K562 (cell line): ENCODE measurements around the gene AMIGO3. TPM values are rescaled to one million over a fixed set of nuclear protein-coding genes. Genes with fewer than 3 reads are reported as not detected.
"Not testable (repeated sequence)": the region's sequence is repeated elsewhere in the genome, so short reads cannot be mapped to it uniquely, and the experiment has no call there.

Source experiments
- ATAC-seq: fragments of 200-7000 bp; cut with Tn5 transposase; 3 replicates; pipeline ENCODE4 v1.9.1; 2020; ENCODE audit warnings: moderate library complexity
- BruUV-seq: library from RNA; stranded (reverse); fragments of 400-500 nt; replicated peaks from 2 replicates; lab custom pipeline; 2021; lab: Mats Ljungman, UMichigan
- CTCF ChIA-PET: fragments of 300-600 bp; formaldehyde crosslinking; extraction: SDS; loops from one replicate; lab custom pipeline; 2021; ENCODE audit warnings: low intra/inter-chr PET ratio; lab: Yijun Ruan, JAX
- POLR2A ChIA-PET: fragments of 300-600, 350-650 bp; sonication (Branson Sonifier 250); formaldehyde crosslinking; extraction: SDS; loops from one replicate; lab custom pipeline; 2021; ENCODE audit warnings: antibody characterized with exemption, inconsistent platforms; lab: Yijun Ruan, JAX
- DNase-seq, 4 experiments: peaks; one replicate each; pipeline versions ENCODE4 v3.0.0 to v3.0.0-alpha.2; 2011 to 2018; ENCODE audit warnings: low spot score in 3 of 4, mixed read lengths in 3 of 4; ENCODE audit errors: extremely low read depth in 1 of 4
- FAIRE-seq: peaks from 2 replicates; lab custom pipeline; 2011; peaks lifted over from hg19 to GRCh38; lab: Jason Lieb, UNC
- H2AFZ ChIP-seq: 2 replicates; pipeline ENCODE4 v1.6.0; 2011; ENCODE audit warnings: low read depth, low read length, control low read depth, inconsistent platforms
- H3K27ac ChIP-seq: fragments of 200-600 bp; 3 replicates; pipeline ENCODE4 v1.8.0; 2011; ENCODE audit warnings: low read depth, mild to moderate bottlenecking, control low read depth, inconsistent platforms, low read length, moderate library complexity, mixed read lengths; ENCODE audit errors: extremely low read depth
- H3K27me3 ChIP-seq, 2 experiments: fragments of 300-600 bp in 1 of 2; 2 replicates in 1 of 2; 3 replicates in 1 of 2; pipeline versions ENCODE4 v1.6.0 to v1.8.0; 2011; ENCODE audit warnings: inconsistent platforms in 2 of 2, low read length in 2 of 2, mild to moderate bottlenecking in 1 of 2, mixed read lengths in 1 of 2, moderate library complexity in 1 of 2; ENCODE audit not compliant: control insufficient read depth in 2 of 2, insufficient read depth in 2 of 2
- H3K36me3 ChIP-seq: fragments of 300-600 bp; 3 replicates; pipeline ENCODE4 v1.8.0; 2011; ENCODE audit warnings: mild to moderate bottlenecking, low read length, inconsistent platforms; ENCODE audit not compliant: control insufficient read depth, insufficient read depth
- H3K4me1 ChIP-seq, 2 experiments: fragments of 200-600 bp in 1 of 2; replicated peaks in 1 of 2; 2 replicates in 1 of 2; 3 replicates in 1 of 2; pipeline versions ENCODE4 v1.5.1 to v1.8.0; 2011; ENCODE audit warnings: inconsistent platforms in 2 of 2, low read length in 2 of 2, mild to moderate bottlenecking in 1 of 2, mixed read lengths in 1 of 2, moderate library complexity in 1 of 2; ENCODE audit not compliant: control insufficient read depth in 2 of 2, insufficient read depth in 2 of 2
- H3K4me2 ChIP-seq: 2 replicates; pipeline ENCODE4 v1.6.1; 2011; ENCODE audit warnings: low read length, control low read depth, inconsistent platforms, mixed read lengths; ENCODE audit not compliant: insufficient read depth
- H3K4me3 ChIP-seq: fragments of 200-600 bp; sonication (generic), shearing (Covaris generic); 2 replicates; pipeline ENCODE4 v1.5.1; 2016; ENCODE audit warnings: control low read depth, inconsistent platforms
- H3K79me2 ChIP-seq: fragments of 200-600 bp; 3 replicates; pipeline ENCODE4 v1.8.0; 2011; ENCODE audit warnings: low read length, inconsistent platforms; ENCODE audit not compliant: control insufficient read depth, insufficient read depth
- H3K9ac ChIP-seq, 2 experiments: 2 replicates each; pipeline versions ENCODE4 v1.6.0 to v1.6.1; 2011; ENCODE audit warnings: low read depth in 2 of 2, low read length in 2 of 2, control low read depth in 1 of 2, inconsistent platforms in 1 of 2, mild to moderate bottlenecking in 1 of 2, mixed read lengths in 1 of 2; ENCODE audit not compliant: insufficient read depth in 1 of 2
- H3K9me1 ChIP-seq: one replicate; pipeline ENCODE4 v1.6.0; 2011; ENCODE audit warnings: inconsistent platforms, mild to moderate bottlenecking, low read length, moderate library complexity; ENCODE audit not compliant: control insufficient read depth, insufficient read depth
- H3K9me3 ChIP-seq: replicated peaks from 2 replicates; pipeline ENCODE4 v1.5.1; 2011; ENCODE audit warnings: low read depth, low read length, inconsistent platforms; ENCODE audit not compliant: control insufficient read depth, insufficient read depth
- H4K20me1 ChIP-seq: replicated peaks from 2 replicates; pipeline ENCODE4 v1.6.1; 2011; ENCODE audit warnings: low read length, inconsistent platforms, mixed read lengths; ENCODE audit not compliant: control insufficient read depth, insufficient read depth
- BRF1 ChIP-seq: IDR thresholded peaks from 3 replicates; pipeline ENCODE4 v1.6.1; 2011; ENCODE audit warnings: borderline replicate concordance, mild to moderate bottlenecking; ENCODE audit not compliant: insufficient read length; ENCODE audit errors: extremely low read depth
- CHCHD3 ChIP-seq: fragments of 250-450 bp; sonication (Bioruptor Pico); IDR thresholded peaks from 2 replicates; pipeline ENCODE4 v2.1.2; 2022; ENCODE audit warnings: mild to moderate bottlenecking
- ETV6 ChIP-seq, 3 experiments: fragments of 150-350 bp in 1 of 3; sonication (generic) in 1 of 3; formaldehyde crosslinking in 1 of 3; IDR thresholded peaks; 2 replicates each; pipeline versions ENCODE4 v1.6.1 to v1.8.0; 2014 to 2022; ENCODE audit warnings: borderline replicate concordance in 2 of 3, low read depth in 2 of 3, antibody characterized with exemption in 1 of 3, low read length in 1 of 3, mild to moderate bottlenecking in 1 of 3, missing genetic modification reagents in 1 of 3
- HDAC2 ChIP-seq: fragments of 450-650 bp; IDR thresholded peaks from 2 replicates; pipeline ENCODE4 v1.6.1; 2016; ENCODE audit warnings: mild to moderate bottlenecking
- HNRNPLL ChIP-seq: fragments of 200-400 bp; formaldehyde crosslinking; IDR thresholded peaks from 2 replicates; pipeline ENCODE4 v1.6.1; 2017; ENCODE audit warnings: low read length, low read depth, mild to moderate bottlenecking; ENCODE audit not compliant: poor library complexity, severe bottlenecking
- POLR3G ChIP-seq: IDR thresholded peaks from 2 replicates; pipeline ENCODE4 v1.6.1; 2011; ENCODE audit not compliant: insufficient read length, insufficient replicate concordance; ENCODE audit errors: extremely low read depth
- ZNF263 ChIP-seq: sonication (generic); formaldehyde crosslinking; IDR thresholded peaks from 2 replicates; pipeline ENCODE4 v1.8.0; 2022; ENCODE audit warnings: mild to moderate bottlenecking, missing genetic modification reagents, borderline replicate concordance
- WGBS: fragments of 100-300 bp; shearing (Covaris generic); methylation state at CpG from one replicate; pipeline ENCODE4 v1.1.6; 2016; ENCODE audit warnings: low coverage, mixed read lengths; ENCODE audit not compliant: insufficient coverage; ENCODE audit errors: missing lambda C conversion rate; 5-methylcytosine and 5-hydroxymethylcytosine counted together
- in situ Hi-C: fragments of 300-500 bp; cut with MboI; formaldehyde crosslinking; loops from 4 replicates; pipeline ENCODE4 v1.15.0; 2018; ENCODE audit warnings: inconsistent platforms, mixed read lengths
- intact Hi-C: fragments of 100-400 bp; cut with micrococcal nuclease; formaldehyde crosslinking; loops from 2 replicates; pipeline ENCODE4 v1.14.2; 2022
- polyA plus RNA-seq, 8 experiments: library from polyadenylated mRNA; depleted of rRNA in 4 of 8; stranded (reverse) in 5 of 8; unstranded in 3 of 8; fragments of >200 nt; fragmentation: Nextera tagmentation in 2 of 8; fragmentation: Illumina TruSeq in 1 of 8; extraction: Ambion mirVana in 2 of 8; extraction: Trizol in 1 of 8; gene quantifications; 2 replicates each; pipeline versions ENCODE4 v1.2.1 to v1.2.3, GENCODE V29; 2011 to 2014; ENCODE audit warnings: inconsistent platforms in 1 of 8, missing spikeins in 1 of 8
- total RNA-seq, 7 experiments: library from RNA; depleted of rRNA in 6 of 7; stranded (reverse); fragments of >200 nt in 6 of 7; fragmentation: Illumina TruSeq in 2 of 7; extraction: Trizol in 2 of 7; gene quantifications; 2 replicates each; pipeline versions ENCODE4 v1.2.1 to v1.2.3, GENCODE V29; 2011 to 2021; ENCODE audit warnings: low replicate concordance in 1 of 7
- TF ChIP-seq, protein P1 (sequence below): IDR thresholded peaks from 2 replicates; pipeline ENCODE4 v1.6.1; 2014; ENCODE audit warnings: antibody characterized with exemption
- TF ChIP-seq, protein P2 (sequence below), 2 experiments: fragments of 450-650 bp; conservative IDR thresholded peaks; 2 replicates each; pipeline ENCODE4 v1.6.1; 2017; ENCODE audit warnings: mild to moderate bottlenecking in 2 of 2, moderate library complexity in 2 of 2

AMIGO3 gene
- total and polyA plus RNA-seq, 9 of the 15 experiments (the other 6 are each of a cell fraction or from before 2014, with no cell fraction given) = 0.13 to 2.8 (median 0.44) TPM; not detected in 4

DNA sequence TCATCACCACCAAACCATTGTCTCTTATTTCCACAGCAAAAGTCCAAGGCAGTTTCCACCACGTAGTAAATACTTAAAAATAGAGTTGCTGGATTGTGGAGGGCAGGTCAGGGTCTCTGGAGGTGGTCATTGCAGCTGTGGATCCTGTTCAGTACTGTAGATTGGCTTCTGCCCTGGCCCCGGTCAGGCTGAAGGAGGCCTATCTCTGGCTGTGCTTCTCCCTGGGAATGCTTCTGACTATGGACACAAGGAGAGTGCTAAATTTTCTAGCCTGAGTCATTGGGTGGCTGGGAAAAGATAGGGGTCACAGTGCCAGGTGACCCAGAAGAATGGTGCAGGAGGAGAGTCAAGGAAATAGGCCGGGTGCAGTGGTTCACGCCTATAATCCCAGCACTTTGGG is 30.6 kb upstream of the AMIGO3 start (continued):
- no peak for TF ChIP-seq ETV6 (IDR thresholded peaks at IDR 0.05; ENCODE audit: borderline replicate concordance in 1 of 2, low read depth in 2 of 2, low read length in 1 of 2)
- no peak for TF ChIP-seq ETV6 (CRISPR knock-in tag; IDR thresholded peaks at IDR 0.05; ENCODE audit: borderline replicate concordance)
- TF ChIP-seq, all 486 proteins: peak for 0

DNA sequence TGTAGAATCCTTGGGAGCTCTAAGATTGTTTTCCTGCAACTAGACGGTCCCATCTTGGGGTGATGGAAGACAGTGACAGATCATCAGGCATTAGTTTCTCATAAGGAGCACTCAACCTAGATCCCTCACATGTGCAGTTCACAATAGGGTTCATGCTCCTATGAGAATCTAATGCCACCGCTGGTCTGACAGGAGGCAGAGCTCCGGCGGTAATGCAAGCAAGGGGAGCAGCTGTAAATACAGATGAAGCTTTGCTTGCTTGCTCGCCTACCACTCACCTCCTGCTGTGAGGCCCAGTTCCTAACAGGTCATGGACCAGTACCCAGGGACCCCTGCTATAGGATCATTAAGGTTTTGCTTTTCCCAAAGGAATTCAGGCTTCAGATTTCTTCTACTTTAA is 29.4 kb upstream of the AMIGO3 start:
- intact Hi-C loops, BruUV-seq, H3K4me1 ChIP-seq, H3K27ac ChIP-seq, H3K9ac ChIP-seq, in situ Hi-C loops, ATAC-seq, H4K20me1 ChIP-seq, H3K4me3 ChIP-seq, FAIRE-seq, H3K4me2 ChIP-seq, H2AFZ ChIP-seq, CTCF ChIA-PET, H3K27me3 ChIP-seq, H3K9me3 ChIP-seq, DNase-seq, H3K9me1 ChIP-seq: not testable (repeated sequence)
- POLR2A ChIA-PET = interaction anchor here (1.5 kb wide), 2 partner anchors 9 to 11 kb away, joined by 3 to 5 read pairs; no protein-coding TSS in a partner anchor
- Histone ChIP-seq H3K79me2 (peaks cover 32% of the 10 kb centered on the region), H3K36me3 (peaks cover 41% of the 10 kb centered on the region)
- 79% methylated on average over 4 of the region's 5 CpGs for WGBS

DNA sequence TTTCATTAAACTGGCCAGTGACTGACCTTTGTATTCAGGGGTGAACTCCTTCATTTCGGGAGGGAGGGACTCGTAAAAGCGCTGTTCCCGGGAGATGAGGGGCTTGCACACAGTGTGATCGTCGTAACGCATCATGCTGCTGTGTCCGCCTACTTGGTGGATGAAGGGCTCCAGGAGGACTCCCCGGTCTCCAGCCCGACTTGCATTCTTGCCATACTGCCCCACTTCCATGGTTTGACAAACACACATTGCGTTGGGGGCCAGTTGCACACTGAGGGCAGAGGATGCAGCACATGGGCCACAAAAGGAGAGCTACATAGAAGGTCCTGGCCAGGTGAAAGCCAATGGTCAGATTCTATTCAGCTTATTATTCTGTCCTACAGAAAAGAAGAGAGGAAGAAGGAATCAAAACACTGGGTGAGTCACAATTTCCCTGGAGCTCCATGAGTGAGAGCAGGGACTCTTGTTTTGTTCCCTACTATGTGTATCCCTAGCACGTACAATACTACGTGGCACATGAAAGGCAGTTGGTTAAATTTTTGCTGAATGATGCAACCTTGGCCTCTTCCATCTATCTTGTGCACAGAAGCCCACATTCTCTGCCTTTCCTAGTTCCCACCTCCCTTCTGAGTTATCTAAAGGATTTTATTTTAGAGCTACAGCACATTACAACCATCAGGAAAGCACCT is 28.5 kb upstream of the AMIGO3 start:
- intact Hi-C loops (no loop called here), in situ Hi-C loops (no loop called here)
- Histone ChIP-seq H3K4me1 (no peaks in the 10 kb centered on the region), H3K4me3 (no peak overlapping the region), H3K9ac (no peak overlapping the region), H2AFZ (no peak overlapping the region), H3K9me1 (no peaks in the 10 kb centered on the region), H3K27me3 (no peaks in the 10 kb centered on the region), H3K9me3 (no peaks in the 10 kb centered on the region), H3K4me2 (no peak overlapping the region), H3K79me2 (peaks cover 25% of the 10 kb centered on the region; the same call in 2 of the 3 replicates), H4K20me1 (no peaks in the 10 kb centered on the region), H3K27ac (no peak overlapping the region), H3K36me3 (peaks cover 45% of the 10 kb centered on the region)
- no peak for DNase-seq
- ATAC-seq = no peak
- WGBS = 88% methylated on average over 4 of the region's 13 CpGs
- POLR2A ChIA-PET = interaction anchor here (0.6 to 1.5 kb wide), 4 partner anchors 10 to 229 kb away, joined by 3 to 5 read pairs (median 3); no protein-coding TSS in a partner anchor
- CTCF ChIA-PET = no interaction called here
- no peak for FAIRE-seq
- no TSS peak for BruUV-seq
- TF ChIP-seq BRF1 (no peak), HDAC2 (no peak), ZNF263 (CRISPR knock-in tag) (no peak), POLR3G (no peak), HNRNPLL (no peak), CHCHD3 (CRISPR knock-in tag) (no peak)
- TF ChIP-seq, protein P1, sequence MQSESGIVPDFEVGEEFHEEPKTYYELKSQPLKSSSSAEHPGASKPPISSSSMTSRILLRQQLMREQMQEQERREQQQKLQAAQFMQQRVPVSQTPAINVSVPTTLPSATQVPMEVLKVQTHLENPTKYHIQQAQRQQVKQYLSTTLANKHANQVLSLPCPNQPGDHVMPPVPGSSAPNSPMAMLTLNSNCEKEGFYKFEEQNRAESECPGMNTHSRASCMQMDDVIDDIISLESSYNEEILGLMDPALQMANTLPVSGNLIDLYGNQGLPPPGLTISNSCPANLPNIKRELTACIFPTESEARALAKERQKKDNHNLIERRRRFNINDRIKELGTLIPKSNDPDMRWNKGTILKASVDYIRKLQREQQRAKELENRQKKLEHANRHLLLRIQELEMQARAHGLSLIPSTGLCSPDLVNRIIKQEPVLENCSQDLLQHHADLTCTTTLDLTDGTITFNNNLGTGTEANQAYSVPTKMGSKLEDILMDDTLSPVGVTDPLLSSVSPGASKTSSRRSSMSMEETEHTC = no peak
- TF ChIP-seq, protein P2, sequence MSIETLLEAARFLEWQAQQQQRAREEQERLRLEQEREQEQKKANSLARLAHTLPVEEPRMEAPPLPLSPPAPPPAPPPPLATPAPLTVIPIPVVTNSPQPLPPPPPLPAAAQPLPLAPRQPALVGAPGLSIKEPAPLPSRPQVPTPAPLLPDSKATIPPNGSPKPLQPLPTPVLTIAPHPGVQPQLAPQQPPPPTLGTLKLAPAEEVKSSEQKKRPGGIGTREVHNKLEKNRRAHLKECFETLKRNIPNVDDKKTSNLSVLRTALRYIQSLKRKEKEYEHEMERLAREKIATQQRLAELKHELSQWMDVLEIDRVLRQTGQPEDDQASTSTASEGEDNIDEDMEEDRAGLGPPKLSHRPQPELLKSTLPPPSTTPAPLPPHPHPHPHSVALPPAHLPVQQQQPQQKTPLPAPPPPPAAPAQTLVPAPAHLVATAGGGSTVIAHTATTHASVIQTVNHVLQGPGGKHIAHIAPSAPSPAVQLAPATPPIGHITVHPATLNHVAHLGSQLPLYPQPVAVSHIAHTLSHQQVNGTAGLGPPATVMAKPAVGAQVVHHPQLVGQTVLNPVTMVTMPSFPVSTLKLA (conservative IDR thresholded peaks at IDR 0.05) = no peak
